GM23338 (cell line): ENCODE measurements around the gene STON1. TPM values are rescaled to one million over a fixed set of nuclear protein-coding genes. Genes with fewer than 3 reads are reported as not detected.
"Not testable (repeated sequence)": the region's sequence is repeated elsewhere in the genome, so short reads cannot be mapped to it uniquely, and the experiment has no call there.

ENCODE experiments used
- ATAC-seq: fragments of 200-7000 bp; cut with Tn5 transposase; 3 replicates; pipeline ENCODE4 v1.9.1; 2020
- DNase-seq: peaks from one replicate; pipeline ENCODE4 v3.0.0-alpha.2; 2015; ENCODE audit warnings: low spot score
- H2AFZ ChIP-seq: fragments of 200-600 bp; sonication (generic); 2 replicates; pipeline ENCODE4 v1.8.0; 2016; ENCODE audit warnings: antibody characterized with exemption, mild to moderate bottlenecking, moderate library complexity
- H3F3A ChIP-seq: fragments of 200-600 bp; sonication (generic); replicated peaks from 2 replicates; pipeline ENCODE4 v1.8.0; 2017; ENCODE audit warnings: antibody characterized with exemption, mixed run types, low read depth
- H3K27ac ChIP-seq: fragments of 200-600 bp; sonication (generic); 2 replicates; pipeline ENCODE4 v1.6.1; 2016; ENCODE audit warnings: low read depth
- H3K27me3 ChIP-seq: fragments of 200-600 bp; sonication (generic); 2 replicates; pipeline ENCODE4 v1.8.0; 2016; ENCODE audit warnings: mild to moderate bottlenecking, mixed run types, moderate library complexity; ENCODE audit not compliant: insufficient read depth
- H3K36me3 ChIP-seq: fragments of 200-600 bp; sonication (generic); 2 replicates; pipeline ENCODE4 v1.8.0; 2016; ENCODE audit warnings: mild to moderate bottlenecking; ENCODE audit not compliant: insufficient read depth
- H3K4me1 ChIP-seq: fragments of 200-600 bp; sonication (generic); 2 replicates; pipeline ENCODE4 v1.8.0; 2016; ENCODE audit warnings: mild to moderate bottlenecking, moderate library complexity; ENCODE audit not compliant: insufficient read depth
- H3K4me2 ChIP-seq: fragments of 200-600 bp; sonication (generic); 2 replicates; pipeline ENCODE4 v1.7.1; 2017; ENCODE audit warnings: mixed run types
- H3K4me3 ChIP-seq: fragments of 200-600 bp; sonication (generic); 2 replicates; pipeline ENCODE4 v1.6.1; 2016; ENCODE audit warnings: mixed run types
- H3K79me2 ChIP-seq: fragments of 200-600 bp; sonication (generic); replicated peaks from 2 replicates; pipeline ENCODE4 v1.8.0; 2017; ENCODE audit warnings: mild to moderate bottlenecking; ENCODE audit not compliant: insufficient read depth
- H3K9me2 ChIP-seq: fragments of 200-600 bp; sonication (generic); 2 replicates; pipeline ENCODE4 v1.8.0; 2017; ENCODE audit not compliant: insufficient read depth
- H4K20me1 ChIP-seq: fragments of 200-600 bp; sonication (generic); replicated peaks from 2 replicates; pipeline ENCODE4 v1.8.0; 2017; ENCODE audit warnings: mild to moderate bottlenecking; ENCODE audit not compliant: insufficient read depth
- H3K27ac Mint-ChIP-seq: 2 replicates; pipeline ENCODE4 v1.8.0; 2020; ENCODE audit warnings: inconsistent platforms, mild to moderate bottlenecking, moderate library complexity, mixed read lengths
- H3K27me3 Mint-ChIP-seq: 3 replicates; pipeline ENCODE4 v1.8.0; 2022; ENCODE audit warnings: low read depth, mild to moderate bottlenecking, moderate library complexity, mixed read lengths, inconsistent platforms; ENCODE audit not compliant: insufficient read depth, poor library complexity
- H3K36me3 Mint-ChIP-seq: 3 replicates; pipeline ENCODE4 v1.8.0; 2021; ENCODE audit warnings: low read depth, mild to moderate bottlenecking, inconsistent platforms, moderate library complexity, mixed read lengths
- H3K4me1 Mint-ChIP-seq: 3 replicates; pipeline ENCODE4 v1.8.0; 2020; ENCODE audit warnings: mild to moderate bottlenecking, inconsistent platforms, mixed read lengths
- H3K4me3 Mint-ChIP-seq: 3 replicates; pipeline ENCODE4 v1.8.0; 2021; ENCODE audit warnings: moderate library complexity, mild to moderate bottlenecking, inconsistent platforms, mixed read lengths
- H3K9me3 Mint-ChIP-seq: 3 replicates; pipeline ENCODE4 v1.8.0; 2020; ENCODE audit warnings: moderate library complexity, mild to moderate bottlenecking, inconsistent platforms, mixed read lengths
- polyA plus RNA-seq: library from polyadenylated mRNA; unstranded; fragments of >200 nt; fragmentation: Nextera tagmentation; extraction: Ambion mirVana; gene quantifications from 2 replicates; pipeline ENCODE4 v1.2.1, GENCODE V29; 2016
- total RNA-seq: library from RNA; depleted of rRNA; stranded (reverse); fragments of >200 nt; shearing (Covaris generic); gene quantifications from 2 replicates; pipeline ENCODE4 v1.2.3, GENCODE V29; 2014
- TF ChIP-seq, protein P1 (sequence below): fragments of 250-450 bp; sonication (Bioruptor Pico); IDR thresholded peaks from 2 replicates; pipeline ENCODE4 v1.5.0; 2020; ENCODE audit warnings: mild to moderate bottlenecking, moderate library complexity
- TF ChIP-seq, protein P2 (sequence below), 2 experiments: fragments of 200-600 bp in 1 of 2; sonication (generic) in 1 of 2; conservative IDR thresholded peaks; 2 replicates each; pipeline versions ENCODE4 v1.5.1 to v1.6.1; 2016 to 2017; ENCODE audit warnings: antibody characterized with exemption in 2 of 2, low read depth in 2 of 2, mild to moderate bottlenecking in 2 of 2, moderate library complexity in 1 of 2

The STON1 gene
- total and polyA plus RNA-seq, 2 experiments from 2014 or later = 5.4 to 14.4 TPM

DNA sequence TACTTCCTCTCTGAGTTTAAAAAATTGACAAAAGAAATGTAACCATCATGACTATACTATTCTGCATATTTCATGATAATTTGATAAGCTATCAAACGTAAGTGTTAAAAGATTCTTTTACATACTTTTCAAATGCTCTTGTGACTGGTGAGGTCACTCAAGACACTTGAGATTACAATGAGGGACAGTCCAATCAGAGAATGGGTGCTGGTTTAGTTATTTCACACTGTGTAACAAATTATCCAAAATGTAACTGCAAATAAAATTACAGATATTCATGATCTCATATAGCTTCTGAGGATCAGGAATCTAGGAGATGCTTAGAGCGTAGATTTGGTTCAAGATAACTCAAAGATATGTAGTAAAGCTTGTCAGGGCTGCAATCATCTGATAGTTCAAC is 83.3 kb downstream of the STON1 start (continued):
- TF ChIP-seq, protein P1, sequence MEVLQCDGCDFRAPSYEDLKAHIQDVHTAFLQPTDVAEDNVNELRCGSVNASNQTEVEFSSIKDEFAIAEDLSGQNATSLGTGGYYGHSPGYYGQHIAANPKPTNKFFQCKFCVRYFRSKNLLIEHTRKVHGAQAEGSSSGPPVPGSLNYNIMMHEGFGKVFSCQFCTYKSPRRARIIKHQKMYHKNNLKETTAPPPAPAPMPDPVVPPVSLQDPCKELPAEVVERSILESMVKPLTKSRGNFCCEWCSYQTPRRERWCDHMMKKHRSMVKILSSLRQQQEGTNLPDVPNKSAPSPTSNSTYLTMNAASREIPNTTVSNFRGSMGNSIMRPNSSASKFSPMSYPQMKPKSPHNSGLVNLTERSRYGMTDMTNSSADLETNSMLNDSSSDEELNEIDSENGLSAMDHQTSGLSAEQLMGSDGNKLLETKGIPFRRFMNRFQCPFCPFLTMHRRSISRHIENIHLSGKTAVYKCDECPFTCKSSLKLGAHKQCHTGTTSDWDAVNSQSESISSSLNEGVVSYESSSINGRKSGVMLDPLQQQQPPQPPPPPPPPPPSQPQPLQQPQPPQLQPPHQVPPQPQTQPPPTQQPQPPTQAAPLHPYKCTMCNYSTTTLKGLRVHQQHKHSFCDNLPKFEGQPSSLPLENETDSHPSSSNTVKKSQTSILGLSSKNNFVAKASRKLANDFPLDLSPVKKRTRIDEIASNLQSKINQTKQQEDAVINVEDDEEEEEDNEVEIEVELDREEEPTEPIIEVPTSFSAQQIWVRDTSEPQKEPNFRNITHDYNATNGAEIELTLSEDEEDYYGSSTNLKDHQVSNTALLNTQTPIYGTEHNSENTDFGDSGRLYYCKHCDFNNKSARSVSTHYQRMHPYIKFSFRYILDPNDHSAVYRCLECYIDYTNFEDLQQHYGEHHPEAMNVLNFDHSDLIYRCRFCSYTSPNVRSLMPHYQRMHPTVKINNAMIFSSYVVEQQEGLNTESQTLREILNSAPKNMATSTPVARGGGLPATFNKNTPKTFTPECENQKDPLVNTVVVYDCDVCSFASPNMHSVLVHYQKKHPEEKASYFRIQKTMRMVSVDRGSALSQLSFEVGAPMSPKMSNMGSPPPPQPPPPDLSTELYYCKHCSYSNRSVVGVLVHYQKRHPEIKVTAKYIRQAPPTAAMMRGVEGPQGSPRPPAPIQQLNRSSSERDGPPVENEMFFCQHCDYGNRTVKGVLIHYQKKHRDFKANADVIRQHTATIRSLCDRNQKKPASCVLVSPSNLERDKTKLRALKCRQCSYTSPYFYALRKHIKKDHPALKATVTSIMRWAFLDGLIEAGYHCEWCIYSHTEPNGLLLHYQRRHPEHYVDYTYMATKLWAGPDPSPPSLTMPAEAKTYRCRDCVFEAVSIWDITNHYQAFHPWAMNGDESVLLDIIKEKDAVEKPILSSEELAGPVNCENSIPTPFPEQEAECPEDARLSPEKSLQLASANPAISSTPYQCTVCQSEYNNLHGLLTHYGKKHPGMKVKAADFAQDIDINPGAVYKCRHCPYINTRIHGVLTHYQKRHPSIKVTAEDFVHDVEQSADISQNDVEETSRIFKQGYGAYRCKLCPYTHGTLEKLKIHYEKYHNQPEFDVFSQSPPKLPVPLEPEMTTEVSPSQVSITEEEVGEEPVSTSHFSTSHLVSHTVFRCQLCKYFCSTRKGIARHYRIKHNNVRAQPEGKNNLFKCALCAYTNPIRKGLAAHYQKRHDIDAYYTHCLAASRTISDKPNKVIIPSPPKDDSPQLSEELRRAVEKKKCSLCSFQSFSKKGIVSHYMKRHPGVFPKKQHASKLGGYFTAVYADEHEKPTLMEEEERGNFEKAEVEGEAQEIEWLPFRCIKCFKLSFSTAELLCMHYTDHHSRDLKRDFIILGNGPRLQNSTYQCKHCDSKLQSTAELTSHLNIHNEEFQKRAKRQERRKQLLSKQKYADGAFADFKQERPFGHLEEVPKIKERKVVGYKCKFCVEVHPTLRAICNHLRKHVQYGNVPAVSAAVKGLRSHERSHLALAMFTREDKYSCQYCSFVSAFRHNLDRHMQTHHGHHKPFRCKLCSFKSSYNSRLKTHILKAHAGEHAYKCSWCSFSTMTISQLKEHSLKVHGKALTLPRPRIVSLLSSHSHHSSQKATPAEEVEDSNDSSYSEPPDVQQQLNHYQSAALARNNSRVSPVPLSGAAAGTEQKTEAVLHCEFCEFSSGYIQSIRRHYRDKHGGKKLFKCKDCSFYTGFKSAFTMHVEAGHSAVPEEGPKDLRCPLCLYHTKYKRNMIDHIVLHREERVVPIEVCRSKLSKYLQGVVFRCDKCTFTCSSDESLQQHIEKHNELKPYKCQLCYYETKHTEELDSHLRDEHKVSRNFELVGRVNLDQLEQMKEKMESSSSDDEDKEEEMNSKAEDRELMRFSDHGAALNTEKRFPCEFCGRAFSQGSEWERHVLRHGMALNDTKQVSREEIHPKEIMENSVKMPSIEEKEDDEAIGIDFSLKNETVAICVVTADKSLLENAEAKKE (CRISPR knock-in tag) = no peak

DNA sequence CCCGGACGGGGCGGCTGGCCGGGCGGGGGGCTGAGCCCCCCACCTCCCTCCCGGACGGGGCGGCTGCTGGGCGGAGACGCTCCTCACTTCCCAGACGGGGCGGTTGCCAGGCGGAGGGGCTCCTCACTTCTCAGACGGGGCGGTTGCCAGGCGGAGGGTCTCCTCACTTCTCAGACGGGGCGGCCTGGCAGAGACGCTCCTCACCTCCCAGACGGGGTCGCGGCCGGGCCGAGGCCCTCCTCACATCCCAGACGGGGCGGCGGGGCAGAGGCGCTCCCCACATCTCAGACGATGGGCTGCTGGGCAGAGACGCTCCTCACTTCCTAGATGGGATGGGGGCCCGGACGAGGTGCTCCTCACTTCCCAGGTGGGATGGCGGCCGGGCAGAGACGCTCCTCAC is 84.6 kb downstream of the STON1 start:
- not testable (repeated sequence) for DNase-seq, H3K27ac ChIP-seq, H3K27me3 ChIP-seq, H3K36me3 ChIP-seq, H2AFZ ChIP-seq, H3K27ac Mint-ChIP-seq, H3F3A ChIP-seq, ATAC-seq, H3K4me2 ChIP-seq, H3K9me2 ChIP-seq, H4K20me1 ChIP-seq, H3K4me3 ChIP-seq, H3K4me3 Mint-ChIP-seq, H3K27me3 Mint-ChIP-seq, H3K79me2 ChIP-seq, H3K4me1 ChIP-seq, H3K4me1 Mint-ChIP-seq
- Mint-ChIP-seq H3K9me3 (peaks cover 22% of the 10 kb centered on the region), H3K36me3 (peaks cover 15% of the 10 kb centered on the region; the same call in 2 of the 3 replicates)

DNA sequence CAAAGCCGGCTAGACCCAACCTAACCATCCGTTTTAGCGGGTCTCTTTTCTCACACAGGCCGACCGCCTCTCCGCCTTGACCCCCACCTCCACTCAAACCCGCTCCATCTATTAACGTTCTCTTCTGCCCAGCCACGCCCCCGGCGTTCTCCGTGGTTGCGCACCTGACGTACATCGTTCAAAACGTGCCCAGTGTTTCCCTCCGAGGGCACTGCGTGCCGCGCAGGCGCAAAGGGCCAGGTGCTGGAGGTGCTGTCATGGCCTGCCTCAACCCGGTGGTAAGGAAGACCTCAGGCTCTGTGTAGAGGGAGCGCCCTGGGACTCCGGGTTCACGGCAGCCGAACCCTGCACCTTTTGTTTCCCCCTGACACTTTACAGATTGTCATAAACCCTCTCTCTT is 87.7 kb downstream of the STON1 start, which contains the start of gene GTF2A1L:
Gene GTF2A1L (plus strand): TSS at position 239 of the 400 bp plus-strand sequence. CDS start 19 bp downstream, at position 258.
- H3K9me3 Mint-ChIP-seq = peaks cover 19% of the 10 kb centered on the region
- H3K27ac Mint-ChIP-seq = no peak within 1 kb of the TSS; the same call in 1 of the 2 replicates
- DNase-seq (no peak), ATAC-seq (no peak)
- Histone ChIP-seq H4K20me1 (no peaks in the 10 kb centered on the region), H3K4me2 (no peak within 1 kb of the TSS), H3K4me1 (no peaks in the 10 kb centered on the region), H2AFZ (no peak within 1 kb of the TSS), H3K27me3 (no peaks in the 10 kb centered on the region), H3K79me2 (no peaks in the 10 kb centered on the region), H3K27ac (no peak within 1 kb of the TSS), H3K9me2 (no peaks in the 10 kb centered on the region), H3F3A (no peaks in the 10 kb centered on the region), H3K4me3 (no peak within 1 kb of the TSS), H3K36me3 (peaks cover 5% of the 10 kb centered on the region; the same call in 1 of the 2 replicates)
- peaks cover 15% of the 10 kb centered on the region; the same call in 2 of the 3 replicates for H3K36me3 Mint-ChIP-seq
- peaks cover 1% of the 10 kb centered on the region for H3K27me3 Mint-ChIP-seq
- no peaks in the 10 kb centered on the region for H3K4me1 Mint-ChIP-seq
- H3K4me3 Mint-ChIP-seq = no peak within 1 kb of the TSS
- TF ChIP-seq, protein P2, sequence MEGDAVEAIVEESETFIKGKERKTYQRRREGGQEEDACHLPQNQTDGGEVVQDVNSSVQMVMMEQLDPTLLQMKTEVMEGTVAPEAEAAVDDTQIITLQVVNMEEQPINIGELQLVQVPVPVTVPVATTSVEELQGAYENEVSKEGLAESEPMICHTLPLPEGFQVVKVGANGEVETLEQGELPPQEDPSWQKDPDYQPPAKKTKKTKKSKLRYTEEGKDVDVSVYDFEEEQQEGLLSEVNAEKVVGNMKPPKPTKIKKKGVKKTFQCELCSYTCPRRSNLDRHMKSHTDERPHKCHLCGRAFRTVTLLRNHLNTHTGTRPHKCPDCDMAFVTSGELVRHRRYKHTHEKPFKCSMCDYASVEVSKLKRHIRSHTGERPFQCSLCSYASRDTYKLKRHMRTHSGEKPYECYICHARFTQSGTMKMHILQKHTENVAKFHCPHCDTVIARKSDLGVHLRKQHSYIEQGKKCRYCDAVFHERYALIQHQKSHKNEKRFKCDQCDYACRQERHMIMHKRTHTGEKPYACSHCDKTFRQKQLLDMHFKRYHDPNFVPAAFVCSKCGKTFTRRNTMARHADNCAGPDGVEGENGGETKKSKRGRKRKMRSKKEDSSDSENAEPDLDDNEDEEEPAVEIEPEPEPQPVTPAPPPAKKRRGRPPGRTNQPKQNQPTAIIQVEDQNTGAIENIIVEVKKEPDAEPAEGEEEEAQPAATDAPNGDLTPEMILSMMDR (conservative IDR thresholded peaks at IDR 0.05; ENCODE audit: low read depth in 2 of 2) = no peak
- TF ChIP-seq, protein P1 (CRISPR knock-in tag) = no peak
